K562 (cell line): ENCODE measurements around the gene MARCHF7.

Experiments used
- ADNP ChIP-seq: fragments of 200-800 bp; sonication (Bioruptor generic); IDR thresholded peaks from 2 replicates; pipeline ENCODE4 v1.6.1; 2016; ENCODE audit warnings: missing genetic modification characterization, missing compliant biosample characterization
- CEBPG ChIP-seq, 3 experiments: fragments of 200-800 bp in 1 of 3; sonication (Bioruptor generic) in 1 of 3; sonication (generic) in 1 of 3; formaldehyde crosslinking in 1 of 3; IDR thresholded peaks in 2 of 3; conservative IDR thresholded peaks in 1 of 3; 2 replicates each; pipeline versions ENCODE4 v1.6.1 to v1.8.0; 2016 to 2022; ENCODE audit warnings: missing compliant biosample characterization in 2 of 3, missing genetic modification characterization in 2 of 3, mild to moderate bottlenecking in 1 of 3, missing genetic modification reagents in 1 of 3
- FOXK1 ChIP-seq: sonication (generic); formaldehyde crosslinking; IDR thresholded peaks from 2 replicates; pipeline ENCODE4 v1.8.0; 2022; ENCODE audit warnings: missing genetic modification reagents, mild to moderate bottlenecking, borderline replicate concordance
- GABPA ChIP-seq: fragments of 200-800 bp; sonication (Bioruptor generic); conservative IDR thresholded peaks from 2 replicates; pipeline ENCODE4 v1.6.1; 2016; ENCODE audit warnings: low read depth, missing genetic modification characterization, missing compliant biosample characterization
- MBD1 ChIP-seq: fragments of 250-450 bp; sonication (Bioruptor Pico); IDR thresholded peaks from 2 replicates; pipeline ENCODE4 v1.8.0; 2022; ENCODE audit warnings: inconsistent platforms
- RBBP5 ChIP-seq: fragments of 200-600 bp; sonication (generic); IDR thresholded peaks from 2 replicates; pipeline ENCODE4 v1.6.1; 2012; ENCODE audit warnings: borderline replicate concordance, mild to moderate bottlenecking, low read length, control low read depth, inconsistent platforms; ENCODE audit not compliant: insufficient read depth, poor library complexity, severe bottlenecking
- SMAD2 ChIP-seq: fragments of 150-350 bp; IDR thresholded peaks from 2 replicates; pipeline ENCODE4 v1.6.1; 2014; ENCODE audit warnings: low read depth, mild to moderate bottlenecking, low read length
- SMARCA5 ChIP-seq: fragments of 450-650 bp; IDR thresholded peaks from 2 replicates; pipeline ENCODE4 v1.6.1; 2016
- SP2 ChIP-seq: IDR thresholded peaks from 2 replicates; pipeline ENCODE4 v1.6.1; 2011; ENCODE audit warnings: mild to moderate bottlenecking, low read depth, low read length, moderate library complexity; ENCODE audit not compliant: poor library complexity, severe bottlenecking; ENCODE audit errors: extremely low read depth
- ZNF124 ChIP-seq: sonication (generic); formaldehyde crosslinking; IDR thresholded peaks from 2 replicates; pipeline ENCODE4 v1.8.1; 2022; ENCODE audit warnings: missing genetic modification reagents
- TF ChIP-seq, protein P1 (sequence below): sonication (generic); formaldehyde crosslinking; IDR thresholded peaks from 2 replicates; pipeline ENCODE4 v1.8.1; 2023; ENCODE audit warnings: mild to moderate bottlenecking, missing genetic modification reagents

DNA sequence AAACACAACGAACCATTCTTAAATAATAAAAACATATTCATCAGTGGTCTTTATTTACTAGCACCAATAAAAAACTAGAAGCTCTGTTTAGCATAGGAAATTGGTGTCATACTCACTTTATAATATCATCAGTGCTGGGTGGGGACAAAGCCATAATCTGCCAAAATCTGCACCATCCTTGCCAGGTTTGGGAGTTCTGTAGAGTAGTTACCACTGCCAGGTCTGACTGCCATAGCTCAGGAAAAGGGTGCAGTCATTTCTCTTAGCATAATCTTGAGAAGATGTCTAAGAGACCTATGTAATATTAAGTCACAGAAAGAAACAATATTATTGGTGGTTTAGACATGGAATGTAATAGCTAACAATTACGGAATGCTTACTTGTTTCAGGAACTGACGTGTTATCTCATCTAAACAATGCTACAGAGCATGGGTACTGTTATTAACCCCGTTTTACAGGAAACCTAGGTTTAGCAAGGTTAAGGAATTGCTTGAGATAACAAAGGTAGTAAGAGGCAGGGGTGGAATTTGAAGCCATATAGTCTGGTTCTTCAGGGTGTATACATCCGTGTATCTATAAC lies 1.6 kb upstream of the MARCHF7 start:
- TF ChIP-seq SP2 (no peak), CEBPG (CRISPR knock-in tag; IDR thresholded peaks at IDR 0.05) (no peak), CEBPG (tag; conservative IDR thresholded peaks at IDR 0.05 in 1 of 2, IDR thresholded peaks at IDR 0.05 in 1 of 2) (no peak), GABPA (tag) (no peak), MBD1 (CRISPR knock-in tag) (no peak), ZNF124 (no peak), SMAD2 (no peak), FOXK1 (no peak), SMARCA5 (no peak), RBBP5 (no peak), ADNP (tag) (no peak)
- TF ChIP-seq, protein P1, sequence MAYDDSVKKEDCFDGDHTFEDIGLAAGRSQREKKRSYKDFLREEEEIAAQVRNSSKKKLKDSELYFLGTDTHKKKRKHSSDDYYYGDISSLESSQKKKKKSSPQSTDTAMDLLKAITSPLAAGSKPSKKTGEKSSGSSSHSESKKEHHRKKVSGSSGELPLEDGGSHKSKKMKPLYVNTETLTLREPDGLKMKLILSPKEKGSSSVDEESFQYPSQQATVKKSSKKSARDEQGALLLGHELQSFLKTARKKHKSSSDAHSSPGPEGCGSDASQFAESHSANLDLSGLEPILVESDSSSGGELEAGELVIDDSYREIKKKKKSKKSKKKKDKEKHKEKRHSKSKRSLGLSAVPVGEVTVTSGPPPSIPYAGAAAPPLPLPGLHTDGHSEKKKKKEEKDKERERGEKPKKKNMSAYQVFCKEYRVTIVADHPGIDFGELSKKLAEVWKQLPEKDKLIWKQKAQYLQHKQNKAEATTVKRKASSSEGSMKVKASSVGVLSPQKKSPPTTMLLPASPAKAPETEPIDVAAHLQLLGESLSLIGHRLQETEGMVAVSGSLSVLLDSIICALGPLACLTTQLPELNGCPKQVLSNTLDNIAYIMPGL (CRISPR knock-in tag) = no peak
